H1 (cell line): ENCODE data around the gene RPL32. TPM values are rescaled to one million over a fixed set of nuclear protein-coding genes. Genes with fewer than 3 reads are reported as not detected.
A peak's percentile ranks its signal among the peaks of the same experiment; 100 is the strongest.

Source experiments
- CTCF ChIA-PET: fragments of 300-600 bp; sonication (Branson Sonifier 250); formaldehyde crosslinking; loops from one replicate; lab custom pipeline; 2021; ENCODE audit not compliant: partially characterized antibody; lab: Charles Lee
- POLR2A ChIA-PET: fragments of 300-600 bp; sonication (Branson Sonifier 250); formaldehyde crosslinking; loops from one replicate; lab custom pipeline; 2021; ENCODE audit warnings: inconsistent platforms; ENCODE audit not compliant: partially characterized antibody; lab: Charles Lee
- DNase-seq, 2 experiments: peaks; one replicate each; pipeline versions ENCODE4 v3.0.0 to v3.0.0-alpha.2; 2010 to 2022; ENCODE audit warnings: low spot score in 2 of 2, low read depth in 1 of 2, mixed read lengths in 1 of 2
- FAIRE-seq: peaks from 2 replicates; lab custom pipeline; 2011; peaks lifted over from hg19 to GRCh38; lab: Jason Lieb, UNC
- H2AFZ ChIP-seq: 2 replicates; pipeline ENCODE4 v1.8.1; 2012; ENCODE audit warnings: low read length, inconsistent platforms
- H2AK5ac ChIP-seq: 2 replicates; pipeline ENCODE4 v1.6.1; 2013; ENCODE audit warnings: low read depth, low read length
- H2BK120ac ChIP-seq: replicated peaks from 2 replicates; pipeline ENCODE3; 2013; ENCODE audit warnings: low read depth, low read length, inconsistent platforms
- H2BK12ac ChIP-seq: 2 replicates; pipeline ENCODE4 v1.6.1; 2013; ENCODE audit warnings: low read depth, low read length
- H2BK15ac ChIP-seq: 2 replicates; pipeline ENCODE4 v1.6.1; 2013; ENCODE audit warnings: low read length
- H2BK20ac ChIP-seq: 2 replicates; pipeline ENCODE4 v1.6.1; 2013; ENCODE audit warnings: low read length
- H2BK5ac ChIP-seq: 2 replicates; pipeline ENCODE4 v1.6.1; 2013; ENCODE audit warnings: low read depth, low read length
- H3K14ac ChIP-seq: 2 replicates; pipeline ENCODE4 v1.6.1; 2013; ENCODE audit warnings: inconsistent platforms; ENCODE audit not compliant: insufficient read length
- H3K18ac ChIP-seq: 2 replicates; pipeline ENCODE4 v1.6.1; 2013; ENCODE audit warnings: low read length; ENCODE audit errors: extremely low read depth
- H3K23ac ChIP-seq: 2 replicates; pipeline ENCODE4 v1.6.1; 2013; ENCODE audit warnings: inconsistent platforms; ENCODE audit not compliant: insufficient read length
- H3K23me2 ChIP-seq: 2 replicates; pipeline ENCODE4 v1.6.1; 2013; ENCODE audit warnings: low read depth, low read length
- H3K27ac ChIP-seq: 2 replicates; pipeline ENCODE4 v1.6.1; 2011; ENCODE audit warnings: low read depth, low read length, inconsistent platforms
- H3K27me3 ChIP-seq, 4 experiments: replicated peaks in 1 of 4; 1 replicate in 1 of 4; 2 replicates in 3 of 4; pipeline versions ENCODE4 v1.6.1 to v1.8.1; 2011 to 2013; ENCODE audit warnings: low read length in 3 of 4, mild to moderate bottlenecking in 3 of 4, inconsistent platforms in 2 of 4, mixed read lengths in 2 of 4, moderate library complexity in 1 of 4; ENCODE audit not compliant: control insufficient read depth in 3 of 4, insufficient read depth in 3 of 4; ENCODE audit errors: extremely low read depth in 1 of 4
- H3K36me3 ChIP-seq, 4 experiments: 2 replicates each; pipeline versions ENCODE4 v1.6.1 to v1.8.1; 2011 to 2013; ENCODE audit warnings: mild to moderate bottlenecking in 4 of 4, low read length in 3 of 4, moderate library complexity in 2 of 4, control low read depth in 1 of 4, inconsistent platforms in 1 of 4; ENCODE audit not compliant: insufficient read depth in 4 of 4, control insufficient read depth in 2 of 4
- H3K4ac ChIP-seq: replicated peaks from 2 replicates; pipeline ENCODE3; 2013; ENCODE audit warnings: low read length, low read depth, mixed read lengths, inconsistent platforms; ENCODE audit not compliant: insufficient read length
- H3K4me1 ChIP-seq, 4 experiments: replicated peaks in 1 of 4; 1 replicate in 1 of 4; 2 replicates in 3 of 4; pipeline versions ENCODE4 v1.6.1 to v1.8.1; 2011 to 2013; ENCODE audit warnings: low read length in 3 of 4, inconsistent platforms in 2 of 4, mixed read lengths in 1 of 4; ENCODE audit not compliant: insufficient read depth in 4 of 4, control insufficient read depth in 3 of 4
- H3K4me2 ChIP-seq, 2 experiments: 2 replicates each; pipeline versions ENCODE4 v1.6.1 to v1.8.1; 2011 to 2013; ENCODE audit warnings: low read depth in 2 of 2, low read length in 2 of 2, control low read depth in 1 of 2, inconsistent platforms in 1 of 2, mild to moderate bottlenecking in 1 of 2; ENCODE audit not compliant: insufficient read depth in 1 of 2
- H3K4me3 ChIP-seq, 4 experiments: fragments of 200-600, 300-600 bp in 1 of 4; sonication (generic), shearing (Covaris generic), sonication (Bioruptor Twin) in 1 of 4; 2 replicates each; pipeline versions ENCODE4 v1.5.1 to v1.8.1; 2011 to 2016; ENCODE audit warnings: low read length in 4 of 4, low read depth in 3 of 4, control low read depth in 2 of 4, inconsistent platforms in 2 of 4, mild to moderate bottlenecking in 2 of 4, mixed read lengths in 1 of 4, moderate library complexity in 1 of 4; ENCODE audit not compliant: insufficient read depth in 2 of 4; ENCODE audit errors: extremely low read depth in 1 of 4
- H3K56ac ChIP-seq: replicated peaks from 2 replicates; pipeline ENCODE3; 2013; ENCODE audit warnings: low read depth, mild to moderate bottlenecking, mixed read lengths, low read length, inconsistent platforms; ENCODE audit not compliant: insufficient read length
- H3K79me1 ChIP-seq: 2 replicates; pipeline ENCODE4 v1.6.1; 2013; ENCODE audit warnings: low read depth, low read length, control low read depth
- H3K79me2 ChIP-seq, 2 experiments: 2 replicates each; pipeline versions ENCODE4 v1.6.1 to v1.8.1; 2012 to 2013; ENCODE audit warnings: low read length in 2 of 2, mild to moderate bottlenecking in 2 of 2, inconsistent platforms in 1 of 2; ENCODE audit not compliant: insufficient read depth in 2 of 2, control insufficient read depth in 1 of 2
- H3K9ac ChIP-seq, 4 experiments: replicated peaks in 1 of 4; 1 replicate in 1 of 4; 2 replicates in 3 of 4; pipeline versions ENCODE4 v1.6.1 to v1.8.1; 2011 to 2013; ENCODE audit warnings: low read depth in 3 of 4, low read length in 3 of 4, control low read depth in 2 of 4, mild to moderate bottlenecking in 2 of 4, moderate library complexity in 2 of 4, inconsistent platforms in 1 of 4; ENCODE audit errors: extremely low read depth in 1 of 4
- H3K9me3 ChIP-seq, 2 experiments: 2 replicates each; pipeline versions ENCODE4 v1.6.1 to v1.8.1; 2012 to 2013; ENCODE audit warnings: mild to moderate bottlenecking in 2 of 2, moderate library complexity in 2 of 2, control low read depth in 1 of 2, inconsistent platforms in 1 of 2, low read depth in 1 of 2, low read length in 1 of 2, mixed read lengths in 1 of 2; ENCODE audit not compliant: insufficient read depth in 2 of 2
- H4K20me1 ChIP-seq, 2 experiments: replicated peaks in 1 of 2; 2 replicates each; pipeline versions ENCODE3 to v1.8.1; 2011 to 2013; ENCODE audit warnings: inconsistent platforms in 2 of 2, low read length in 2 of 2, mild to moderate bottlenecking in 1 of 2; ENCODE audit not compliant: insufficient read depth in 2 of 2, control insufficient read depth in 1 of 2
- H4K5ac ChIP-seq: 2 replicates; pipeline ENCODE4 v1.6.1; 2013; ENCODE audit warnings: low read length, low read depth, mixed read lengths, inconsistent platforms; ENCODE audit not compliant: insufficient read length
- H4K8ac ChIP-seq: 2 replicates; pipeline ENCODE4 v1.8.0; 2013; ENCODE audit warnings: mild to moderate bottlenecking, moderate library complexity, low read length, inconsistent platforms; ENCODE audit not compliant: insufficient read depth; ENCODE audit errors: extremely low read depth
- H4K91ac ChIP-seq: replicated peaks from 2 replicates; pipeline ENCODE3; 2013; ENCODE audit warnings: low read length, mixed read lengths, inconsistent platforms; ENCODE audit not compliant: insufficient read length
- CREB1 ChIP-seq: IDR thresholded peaks from 2 replicates; pipeline ENCODE4 v1.6.1; 2012; ENCODE audit warnings: inconsistent platforms
- FOSL1 ChIP-seq: IDR thresholded peaks from 2 replicates; pipeline ENCODE4 v1.6.1; 2011; ENCODE audit warnings: mild to moderate bottlenecking, low read depth, low read length, moderate library complexity; ENCODE audit not compliant: insufficient read depth
- JUND ChIP-seq: IDR thresholded peaks from 2 replicates; pipeline ENCODE4 v1.6.1; 2011; ENCODE audit warnings: mild to moderate bottlenecking, improper control_type of control experiment, low read length
- KDM1A ChIP-seq: fragments of 200-600, 300-600 bp; sonication (generic); IDR thresholded peaks from 2 replicates; pipeline ENCODE4 v1.7.1; 2016; ENCODE audit warnings: mild to moderate bottlenecking, low read length, borderline replicate concordance
- RAD21 ChIP-seq, 2 experiments: IDR thresholded peaks in 1 of 2; conservative IDR thresholded peaks in 1 of 2; 2 replicates each; pipeline ENCODE4 v1.6.1; 2011; ENCODE audit warnings: low read depth in 2 of 2, low read length in 2 of 2, improper control_type of control experiment in 1 of 2, inconsistent platforms in 1 of 2, mild to moderate bottlenecking in 1 of 2, moderate library complexity in 1 of 2
- SAP30 ChIP-seq: fragments of 300-600 bp; sonication (generic); IDR thresholded peaks from 2 replicates; pipeline ENCODE4 v1.7.1; 2012; ENCODE audit warnings: low read length, moderate library complexity, mild to moderate bottlenecking, inconsistent platforms; ENCODE audit not compliant: insufficient read depth, insufficient replicate concordance
- WGBS, 2 experiments: shearing (Covaris generic) in 1 of 2; methylation state at CpG; one replicate each; pipeline versions ENCODE4 v1.1.6 to v1.1.7; 2013 to 2015; ENCODE audit warnings: low lambda C conversion rate in 2 of 2, mixed read lengths in 2 of 2, inconsistent platforms in 1 of 2, low coverage in 1 of 2, missing lambda C conversion rate in 1 of 2; ENCODE audit not compliant: insufficient replicate concordance in 2 of 2, insufficient coverage in 1 of 2, insufficient read length in 1 of 2; ENCODE audit errors: extremely low coverage in 1 of 2, missing lambda C conversion rate in 1 of 2; 5-methylcytosine and 5-hydroxymethylcytosine counted together
- polyA plus RNA-seq, 7 experiments: library from polyadenylated mRNA; depleted of rRNA in 3 of 7; stranded (reverse) in 5 of 7; unstranded in 2 of 7; fragments of >200 nt in 5 of 7; fragments of 200-250 nt in 2 of 7; gene quantifications; 1 replicate in 5 of 7; 2 replicates in 1 of 7; 4 replicates in 1 of 7; pipeline versions ENCODE4 v1.2.1 to v1.2.3, GENCODE V29; 2011 to 2013; ENCODE audit warnings: missing spikeins in 2 of 7, mixed read lengths in 2 of 7
- total RNA-seq: library from RNA; stranded (reverse); fragmentation: NEBNext Ultra II Directional; extraction: Animal tissue kit (Norgen Biotek cat#: 25700); gene quantifications from 2 replicates; pipeline ENCODE4 v1.2.1, GENCODE V29; 2021
- TF ChIP-seq, protein P1 (sequence below), 3 experiments: IDR thresholded peaks; 1 replicate in 2 of 3; 2 replicates in 1 of 3; pipeline versions ENCODE4 v1.5.1 to v1.6.1; 2011; ENCODE audit warnings: low read length in 3 of 3, mild to moderate bottlenecking in 3 of 3, inconsistent platforms in 2 of 3, low read depth in 1 of 3, moderate library complexity in 1 of 3; ENCODE audit not compliant: insufficient read depth in 1 of 3; ENCODE audit errors: control extremely low read depth in 1 of 3

The RPL32 gene
- total and polyA plus RNA-seq, 2 of the 8 experiments (the other 6 are each of a cell fraction or from before 2014, with no cell fraction given): 1,443 to 2,043 TPM

DNA sequence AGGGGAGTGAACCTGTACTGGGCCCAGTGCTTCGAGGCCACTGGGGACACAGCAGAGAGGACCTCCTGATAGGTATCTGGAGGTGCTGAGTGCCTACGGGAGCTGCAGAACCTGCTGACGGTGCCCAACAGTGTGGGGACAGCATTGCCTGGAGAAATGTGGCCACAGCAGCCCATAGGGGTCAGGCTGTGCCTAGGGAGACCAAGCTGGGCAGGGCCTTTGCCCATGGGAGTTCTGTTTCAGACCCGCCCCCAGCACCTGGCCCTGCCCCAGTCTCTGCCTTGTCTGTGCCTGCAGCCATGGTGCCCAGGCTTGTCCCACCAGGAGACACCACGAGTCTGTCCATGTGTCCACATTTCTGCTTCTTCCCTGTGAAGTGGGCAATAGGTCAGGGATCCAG lies 15.3 kb upstream of the RPL32 start:
- CTCF ChIA-PET: interaction anchor here (0.9 to 1.7 kb wide), 6 partner anchors 8 to 51 kb away, joined by 3 to 9 read pairs (median 4); partner anchors contain the start of gene RPL32
- Histone ChIP-seq H2BK15ac (peak overlapping the region; percentile 88; the same call in 1 of the 2 replicates), H3K4me2 (no peak overlapping the region), H3K27me3 (peaks cover 0 to 4% (median 0%) of the 10 kb centered on the region in 4 experiments; a peak in 2 of 7 replicates), H3K79me2 (no peaks in the 10 kb centered on the region), H3K4ac (no peak overlapping the region), H4K91ac (peak overlapping the region; percentile 52), H3K23me2 (no peaks in the 10 kb centered on the region), H4K20me1 (no peaks in the 10 kb centered on the region), H2AK5ac (no peak overlapping the region), H3K18ac (peak overlapping the region; percentile 48), H3K56ac (no peak overlapping the region), H3K4me1 (peaks cover 0 to 3% (median 0%) of the 10 kb centered on the region in 4 experiments; a peak in 2 of 7 replicates), H2BK120ac (no peak overlapping the region), H3K23ac (no peak overlapping the region), H3K27ac (no peak overlapping the region), H2BK12ac (peak overlapping the region; percentile 92; the same call in 1 of the 2 replicates), H2AFZ (peak overlapping the region; percentile 68; the same call in 1 of the 2 replicates), H2BK5ac (no peak overlapping the region; the same call in 1 of the 2 replicates), H3K36me3 (no peaks in the 10 kb centered on the region), H4K5ac (no peak overlapping the region), H3K9ac (no peak overlapping the region; a peak in 1 of 7 replicates), H3K9me3 (no peaks in the 10 kb centered on the region), H3K79me1 (no peaks in the 10 kb centered on the region), H4K8ac (peak overlapping the region; percentile 39; the same call in 1 of the 2 replicates), H3K14ac (no peak overlapping the region), H3K4me3 (no peak overlapping the region), H2BK20ac (peak overlapping the region; percentile 93; the same call in 1 of the 2 replicates)
- 75% methylated on average over 5 of the region's 5 CpGs; no CpG with 5 or more reads in 1 of the 2 experiments for WGBS, 2 experiments
- TF ChIP-seq KDM1A (no peak), RAD21 (IDR thresholded peaks at IDR 0.05 in 1 of 2, conservative IDR thresholded peaks at IDR 0.05 in 1 of 2; ENCODE audit: low read depth in 2 of 2, low read length in 2 of 2) (peak; percentile 16 to 28; a peak in 2 of 4 replicates), JUND (no peak), SAP30 (no peak), FOSL1 (no peak), CREB1 (no peak)
- TF ChIP-seq, protein P1, sequence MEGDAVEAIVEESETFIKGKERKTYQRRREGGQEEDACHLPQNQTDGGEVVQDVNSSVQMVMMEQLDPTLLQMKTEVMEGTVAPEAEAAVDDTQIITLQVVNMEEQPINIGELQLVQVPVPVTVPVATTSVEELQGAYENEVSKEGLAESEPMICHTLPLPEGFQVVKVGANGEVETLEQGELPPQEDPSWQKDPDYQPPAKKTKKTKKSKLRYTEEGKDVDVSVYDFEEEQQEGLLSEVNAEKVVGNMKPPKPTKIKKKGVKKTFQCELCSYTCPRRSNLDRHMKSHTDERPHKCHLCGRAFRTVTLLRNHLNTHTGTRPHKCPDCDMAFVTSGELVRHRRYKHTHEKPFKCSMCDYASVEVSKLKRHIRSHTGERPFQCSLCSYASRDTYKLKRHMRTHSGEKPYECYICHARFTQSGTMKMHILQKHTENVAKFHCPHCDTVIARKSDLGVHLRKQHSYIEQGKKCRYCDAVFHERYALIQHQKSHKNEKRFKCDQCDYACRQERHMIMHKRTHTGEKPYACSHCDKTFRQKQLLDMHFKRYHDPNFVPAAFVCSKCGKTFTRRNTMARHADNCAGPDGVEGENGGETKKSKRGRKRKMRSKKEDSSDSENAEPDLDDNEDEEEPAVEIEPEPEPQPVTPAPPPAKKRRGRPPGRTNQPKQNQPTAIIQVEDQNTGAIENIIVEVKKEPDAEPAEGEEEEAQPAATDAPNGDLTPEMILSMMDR (IDR thresholded peaks at IDR 0.05; ENCODE audit: control extremely low read depth in 1 of 3, insufficient read depth in 1 of 3, low read depth in 1 of 3, low read length in 3 of 3): peak in 2 of 3 experiments; percentile 33 to 41; a peak in 3 of 4 replicates
- POLR2A ChIA-PET: interaction anchor here (1.1 to 22.9 kb wide), 3 partner anchors 9 to 19 kb away, joined by 3 to 314 read pairs (median 5); partner anchors contain the start of gene RPL32
- FAIRE-seq (no peak), DNase-seq (no peak)
